ENCODE measurements around the gene TAC4. TPM values are rescaled to one million over a fixed set of nuclear protein-coding genes. Genes with fewer than 3 reads are reported as not detected.
A peak's percentile ranks its signal among the peaks of the same experiment; 100 is the strongest.

The TAC4 gene
- total and polyA plus RNA-seq, 2 donors (not counting 3 experiments of a cell fraction or from before 2014, with no cell fraction given), result 0.19 TPM; not detected in 1

DNA sequence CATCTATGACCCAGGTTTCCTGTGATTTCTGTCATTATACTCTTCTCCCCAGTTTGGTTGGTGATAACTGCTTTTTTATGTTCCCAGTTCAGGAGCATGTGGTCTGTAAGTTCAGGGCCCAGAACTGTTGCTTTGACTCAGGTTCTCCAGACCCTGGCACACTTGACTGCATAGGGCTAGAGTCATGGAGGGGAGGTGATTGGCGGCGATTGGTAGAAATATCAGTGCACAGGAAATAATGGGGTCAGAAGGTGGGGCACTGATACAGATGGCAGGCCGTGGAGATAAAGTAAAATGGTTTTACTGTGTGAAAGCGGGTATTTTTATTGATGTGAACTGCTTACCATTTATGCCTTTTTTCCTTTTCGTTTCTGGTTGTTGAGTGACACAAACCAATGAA is 28.7 kb downstream of the TAC4 start:
- H3K36me3 ChIP-seq (ENCODE audit: control insufficient read depth in 2 of 2, extremely low read depth in 1 of 2, insufficient read depth in 2 of 2, low read length in 2 of 2), result peaks cover 18 to 36% of the 10 kb centered on the region in 2 experiments

More for the DNA sequence above, 28.7 kb downstream of the TAC4 start:
- H3K9ac ChIP-seq (replicated peaks; ENCODE audit: extremely low read depth, insufficient read depth, low read length), result no peak overlapping the region
- no peaks in the 10 kb centered on the region for H3K27me3 ChIP-seq (ENCODE audit: control insufficient read depth in 2 of 2, insufficient read depth in 2 of 2, low read length in 2 of 2)
- H3K9me3 ChIP-seq (replicated peaks; ENCODE audit: control insufficient read depth, insufficient read depth, low read length), result no peaks in the 10 kb centered on the region
- H3K4me3 ChIP-seq (replicated peaks in 1 of 3; ENCODE audit: insufficient read depth in 1 of 3, low read depth in 1 of 3, low read length in 3 of 3), result no peak overlapping the region
- H3K27ac ChIP-seq (ENCODE audit: insufficient read depth, low read depth, low read length), result no peak overlapping the region
- H3K79me2 ChIP-seq (ENCODE audit: control insufficient read depth, insufficient read depth, low read length), result peaks cover 8% of the 10 kb centered on the region
- DNase-seq (ENCODE audit: low read depth, low spot score), result peak; percentile 34
- peaks cover 50% of the 10 kb centered on the region for H3K4me1 ChIP-seq (ENCODE audit: control insufficient read depth, extremely low read depth, insufficient read depth, low read length)
- POLR2A ChIA-PET, result no interaction called here
- no peak for FAIRE-seq
- H3K9me1 ChIP-seq (replicated peaks; ENCODE audit: control insufficient read depth, extremely low read depth, insufficient read depth, low read length), result no peaks in the 10 kb centered on the region
- no peak overlapping the region for H2AFZ ChIP-seq (ENCODE audit: low read depth, low read length)
- dilution Hi-C loops (cut with MboI; ENCODE audit: extremely low pct_ligation_motif_present, low sequenced_read_pairs) (no loop called here), intact Hi-C loops (cut with micrococcal nuclease) (no loop called here)
- CTCF ChIA-PET, result no interaction called here
- H4K20me1 ChIP-seq (replicated peaks; ENCODE audit: control insufficient read depth, extremely low read depth, insufficient read depth, low read length), result no peaks in the 10 kb centered on the region
- no peak overlapping the region for H3K4me2 ChIP-seq (ENCODE audit: insufficient read depth, low read length)
- no TSS peak for BruUV-seq (replicated peaks)
- TF ChIP-seq POLR2AphosphoS5 (IDR thresholded peaks at IDR 0.05; ENCODE audit: insufficient read depth, low read depth, low read length) (no peak), JUN (IDR thresholded peaks at IDR 0.05; ENCODE audit: borderline replicate concordance, insufficient read depth, insufficient read length, low read depth) (no peak), EZH2 (IDR thresholded peaks at IDR 0.05; ENCODE audit: borderline replicate concordance, low read depth, low read length, severe bottlenecking) (no peak), FOS (IDR thresholded peaks at IDR 0.05; ENCODE audit: borderline replicate concordance, insufficient read depth, low read length) (no peak), MAX (IDR thresholded peaks at IDR 0.05; ENCODE audit: insufficient read depth, insufficient read length) (no peak), GATA2 (IDR thresholded peaks at IDR 0.05; ENCODE audit: insufficient read depth, insufficient read length, low read depth, low read length) (no peak), POLR2A (IDR thresholded peaks at IDR 0.05; ENCODE audit: low read depth, low read length) (no peak), MYC (IDR thresholded peaks at IDR 0.05; ENCODE audit: low read depth, low read length) (no peak)
- TF ChIP-seq, protein P1, sequence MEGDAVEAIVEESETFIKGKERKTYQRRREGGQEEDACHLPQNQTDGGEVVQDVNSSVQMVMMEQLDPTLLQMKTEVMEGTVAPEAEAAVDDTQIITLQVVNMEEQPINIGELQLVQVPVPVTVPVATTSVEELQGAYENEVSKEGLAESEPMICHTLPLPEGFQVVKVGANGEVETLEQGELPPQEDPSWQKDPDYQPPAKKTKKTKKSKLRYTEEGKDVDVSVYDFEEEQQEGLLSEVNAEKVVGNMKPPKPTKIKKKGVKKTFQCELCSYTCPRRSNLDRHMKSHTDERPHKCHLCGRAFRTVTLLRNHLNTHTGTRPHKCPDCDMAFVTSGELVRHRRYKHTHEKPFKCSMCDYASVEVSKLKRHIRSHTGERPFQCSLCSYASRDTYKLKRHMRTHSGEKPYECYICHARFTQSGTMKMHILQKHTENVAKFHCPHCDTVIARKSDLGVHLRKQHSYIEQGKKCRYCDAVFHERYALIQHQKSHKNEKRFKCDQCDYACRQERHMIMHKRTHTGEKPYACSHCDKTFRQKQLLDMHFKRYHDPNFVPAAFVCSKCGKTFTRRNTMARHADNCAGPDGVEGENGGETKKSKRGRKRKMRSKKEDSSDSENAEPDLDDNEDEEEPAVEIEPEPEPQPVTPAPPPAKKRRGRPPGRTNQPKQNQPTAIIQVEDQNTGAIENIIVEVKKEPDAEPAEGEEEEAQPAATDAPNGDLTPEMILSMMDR (IDR thresholded peaks at IDR 0.05; ENCODE audit: extremely low read depth in 1 of 2, insufficient read depth in 1 of 2, low read depth in 1 of 2, low read length in 2 of 2), result no peak
